ENCODE data around the gene LPIN2.

The LPIN2 gene

DNA sequence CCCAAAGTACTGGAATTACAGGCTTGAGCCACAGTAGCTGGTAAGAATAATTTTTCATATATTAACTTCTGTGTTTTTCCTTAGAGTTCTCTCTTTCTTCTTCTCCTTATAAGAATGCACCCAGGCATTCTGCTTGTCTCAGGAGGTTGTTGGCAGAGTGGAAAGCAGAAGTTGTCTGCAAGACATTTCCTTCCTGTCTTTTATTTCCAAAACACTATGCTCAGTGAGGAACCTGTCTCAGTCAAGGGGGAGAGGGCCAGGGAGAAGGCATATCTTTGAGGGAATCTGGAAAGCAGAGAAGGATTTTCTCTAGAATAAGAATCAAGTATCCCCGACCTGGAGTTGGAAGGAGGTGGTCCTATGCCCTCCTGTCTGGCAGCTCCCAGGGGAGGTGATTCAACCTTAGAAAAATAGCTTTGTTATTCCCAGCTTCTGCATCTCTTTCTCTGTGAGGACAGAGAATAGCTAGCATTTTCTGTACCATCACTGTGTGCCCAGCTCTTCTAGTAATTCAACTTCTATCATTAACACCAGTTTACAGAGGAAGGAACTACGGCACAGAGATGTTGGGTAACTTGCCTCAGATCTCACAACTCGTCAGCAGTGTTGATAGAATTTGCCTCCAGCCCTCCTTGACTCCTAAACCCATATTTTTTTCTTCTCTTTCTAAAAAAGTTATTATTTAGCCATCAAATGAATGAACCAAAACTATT lies 3.8 kb upstream of the LPIN2 start:
- no peak overlapping the region for H3K4me3 ChIP-seq (ENCODE audit: control insufficient read depth, low read depth, low read length)
- no peak for DNase-seq (ENCODE audit: low read depth)
- TF ChIP-seq, protein P1, sequence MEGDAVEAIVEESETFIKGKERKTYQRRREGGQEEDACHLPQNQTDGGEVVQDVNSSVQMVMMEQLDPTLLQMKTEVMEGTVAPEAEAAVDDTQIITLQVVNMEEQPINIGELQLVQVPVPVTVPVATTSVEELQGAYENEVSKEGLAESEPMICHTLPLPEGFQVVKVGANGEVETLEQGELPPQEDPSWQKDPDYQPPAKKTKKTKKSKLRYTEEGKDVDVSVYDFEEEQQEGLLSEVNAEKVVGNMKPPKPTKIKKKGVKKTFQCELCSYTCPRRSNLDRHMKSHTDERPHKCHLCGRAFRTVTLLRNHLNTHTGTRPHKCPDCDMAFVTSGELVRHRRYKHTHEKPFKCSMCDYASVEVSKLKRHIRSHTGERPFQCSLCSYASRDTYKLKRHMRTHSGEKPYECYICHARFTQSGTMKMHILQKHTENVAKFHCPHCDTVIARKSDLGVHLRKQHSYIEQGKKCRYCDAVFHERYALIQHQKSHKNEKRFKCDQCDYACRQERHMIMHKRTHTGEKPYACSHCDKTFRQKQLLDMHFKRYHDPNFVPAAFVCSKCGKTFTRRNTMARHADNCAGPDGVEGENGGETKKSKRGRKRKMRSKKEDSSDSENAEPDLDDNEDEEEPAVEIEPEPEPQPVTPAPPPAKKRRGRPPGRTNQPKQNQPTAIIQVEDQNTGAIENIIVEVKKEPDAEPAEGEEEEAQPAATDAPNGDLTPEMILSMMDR (IDR thresholded peaks at IDR 0.05; ENCODE audit: control insufficient read depth, insufficient read depth, low read depth, low read length, missing control alignments) = no peak

DNA sequence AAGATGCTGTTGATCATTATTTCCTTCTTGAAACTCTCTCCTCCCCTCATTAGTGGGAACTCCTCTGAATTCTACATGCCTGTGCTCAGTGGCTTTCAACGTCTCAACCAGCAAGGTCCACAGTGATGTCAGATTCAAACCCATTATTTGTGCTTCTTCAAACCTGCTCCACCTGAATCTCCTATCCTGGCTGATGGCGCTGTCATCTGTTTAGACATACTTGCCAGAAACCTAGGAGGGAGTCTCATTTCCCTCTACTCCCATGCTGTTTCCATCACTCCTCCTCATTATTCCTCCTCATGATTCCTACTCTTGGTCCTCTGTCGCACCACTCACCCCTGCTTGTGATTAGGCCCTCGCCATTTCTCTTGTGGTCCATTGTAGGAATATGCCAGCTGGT lies 2.9 kb upstream of the LPIN2 start:
- no peak for DNase-seq (ENCODE audit: low read depth)
- TF ChIP-seq, protein P1 (IDR thresholded peaks at IDR 0.05; ENCODE audit: control insufficient read depth, insufficient read depth, low read depth, low read length, missing control alignments) = no peak
- H3K4me3 ChIP-seq (ENCODE audit: control insufficient read depth, low read depth, low read length) = no peak overlapping the region

DNA sequence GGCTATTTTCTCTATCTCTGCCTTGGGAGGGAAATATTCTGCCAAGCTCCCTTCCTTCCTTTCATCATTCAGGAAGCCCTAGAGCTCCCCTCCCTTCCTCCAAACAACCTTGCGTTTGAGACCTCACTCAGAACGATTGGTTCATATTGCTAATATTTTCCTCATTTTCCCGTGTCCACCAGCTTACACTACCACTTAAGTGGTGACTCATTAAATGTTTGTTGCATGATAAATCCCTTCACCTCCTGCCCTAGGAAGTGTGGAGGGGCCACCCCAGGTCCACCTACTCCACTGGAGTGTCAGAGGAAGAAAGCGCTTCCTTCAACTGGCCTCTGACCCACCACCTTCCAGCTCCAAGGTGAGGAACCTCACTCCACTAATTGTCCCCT lies 2.3 kb upstream of the LPIN2 start:
- no peak overlapping the region for H3K4me3 ChIP-seq (ENCODE audit: control insufficient read depth, low read depth, low read length)
- TF ChIP-seq, protein P1 (IDR thresholded peaks at IDR 0.05; ENCODE audit: control insufficient read depth, insufficient read depth, low read depth, low read length, missing control alignments) = no peak
- peak; percentile 25 for DNase-seq (ENCODE audit: low read depth)

DNA sequence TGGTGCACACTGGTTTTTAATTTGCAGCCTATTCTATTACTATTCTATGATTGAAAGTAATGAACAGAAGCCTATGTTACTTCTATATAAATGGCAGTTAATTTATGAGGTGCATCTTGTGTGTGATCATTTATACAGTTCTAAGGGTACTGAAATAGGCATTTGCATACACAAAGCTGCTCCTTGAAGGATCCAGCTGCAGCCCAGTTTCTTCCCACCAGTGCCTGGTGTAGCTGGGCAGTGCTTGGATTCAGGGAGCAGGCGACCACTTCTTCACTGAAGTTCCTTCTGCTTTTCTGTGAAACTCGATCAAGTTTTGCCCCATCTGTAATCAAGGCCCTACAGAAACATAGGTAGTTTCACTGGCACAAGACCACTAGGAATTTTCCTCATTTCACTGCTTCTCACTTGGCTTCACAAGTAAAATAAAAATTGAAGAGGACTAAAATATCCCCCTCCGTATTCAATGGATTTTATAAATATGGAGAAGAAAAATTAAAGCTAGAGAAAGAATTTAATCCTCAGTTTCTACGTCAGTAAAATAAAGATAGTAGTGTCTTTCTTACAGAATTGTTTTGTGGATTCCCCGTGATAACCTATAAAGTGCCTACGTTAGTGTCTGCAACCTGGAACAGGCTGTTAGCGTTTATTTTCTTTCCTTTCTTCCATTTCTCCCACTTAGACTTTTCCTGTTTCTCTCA lies 1.7 kb upstream of the LPIN2 start:
- H3K4me3 ChIP-seq (ENCODE audit: control insufficient read depth, low read depth, low read length) = no peak overlapping the region
- no peak for DNase-seq (ENCODE audit: low read depth)
- TF ChIP-seq, protein P1 (IDR thresholded peaks at IDR 0.05; ENCODE audit: control insufficient read depth, insufficient read depth, low read depth, low read length, missing control alignments) = no peak

DNA sequence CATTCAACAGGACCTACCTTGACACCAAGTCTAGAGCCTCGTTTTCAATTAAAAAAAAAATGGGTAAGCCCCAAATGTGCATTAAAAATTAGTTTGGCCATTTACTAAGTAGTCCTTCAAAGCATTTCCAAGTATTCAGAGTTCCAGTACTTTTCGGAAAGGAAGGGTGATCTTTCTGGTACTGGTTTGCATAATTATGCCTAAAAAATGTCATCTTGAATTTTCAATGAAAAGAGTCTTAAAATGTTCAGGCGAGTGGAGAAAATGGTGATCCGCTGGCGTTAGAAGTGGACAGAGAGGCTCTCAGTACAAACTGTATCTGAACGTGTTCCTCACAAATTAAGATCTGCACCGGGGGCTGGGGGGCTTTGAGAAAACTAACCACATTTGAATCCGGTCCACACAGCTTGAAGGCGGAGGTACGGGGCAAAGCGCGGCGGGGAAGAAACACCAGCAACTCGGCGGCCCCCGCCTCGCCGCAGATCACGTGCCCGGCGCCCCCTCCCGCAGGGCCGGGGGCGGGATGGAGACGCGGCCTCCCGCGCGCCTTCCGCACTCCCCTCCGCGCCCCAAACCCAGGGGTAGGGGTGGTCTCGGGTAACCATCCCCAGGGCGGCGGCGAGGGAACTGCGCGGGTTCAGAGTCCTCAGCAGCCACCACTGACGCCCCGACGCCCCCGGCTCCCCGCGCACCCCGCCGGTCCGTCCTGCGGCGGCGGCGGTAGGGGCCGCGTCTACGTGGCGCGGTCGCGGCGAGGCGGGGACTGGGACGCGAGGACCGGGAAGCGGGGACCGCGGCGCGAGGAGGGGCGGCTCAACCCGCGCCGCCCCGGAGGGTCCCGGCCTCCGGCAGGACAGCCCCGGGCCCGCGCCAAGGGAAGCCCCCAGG lies 564 bp downstream of the LPIN2 start:
- DNase-seq (ENCODE audit: low read depth) = no peak
- H3K4me3 ChIP-seq (ENCODE audit: control insufficient read depth, low read depth, low read length) = peak overlapping the region; percentile 63
- TF ChIP-seq, protein P1 (IDR thresholded peaks at IDR 0.05; ENCODE audit: control insufficient read depth, insufficient read depth, low read depth, low read length, missing control alignments) = no peak

DNA sequence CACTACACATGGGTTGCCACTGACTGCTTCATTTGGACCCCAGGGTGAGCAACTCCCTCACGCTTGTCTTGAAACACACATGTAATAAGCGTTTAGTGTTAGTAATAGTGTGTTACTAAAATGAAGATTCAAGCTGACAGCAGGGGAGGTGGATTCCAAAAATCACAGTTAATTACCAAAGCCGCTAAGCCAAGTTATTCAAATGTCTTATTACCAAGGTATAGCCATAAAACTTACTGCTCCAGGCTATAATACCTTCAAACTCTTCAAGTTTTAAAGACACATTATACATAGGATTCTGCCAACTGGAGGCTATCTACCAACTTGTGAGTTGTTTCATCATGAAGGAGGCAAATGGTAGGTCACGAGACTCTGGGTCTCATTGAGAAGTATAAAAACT lies 2.9 kb downstream of the LPIN2 start:
- no peak overlapping the region for H3K4me3 ChIP-seq (ENCODE audit: control insufficient read depth, low read depth, low read length)
- TF ChIP-seq, protein P1 (IDR thresholded peaks at IDR 0.05; ENCODE audit: control insufficient read depth, insufficient read depth, low read depth, low read length, missing control alignments) = no peak
- no peak for DNase-seq (ENCODE audit: low read depth)

Measured in AG09309 (cell line).